Small intestine (tissue), 7 donors: ENCODE results near the gene ARHGEF16. TPM values are rescaled to one million over a fixed set of nuclear protein-coding genes. Genes with fewer than 3 reads are reported as not detected.
A peak's percentile ranks its signal among the peaks of the same experiment; 100 is the strongest.

Source experiments
- DNase-seq, 2 donors: peaks; one replicate each; pipeline versions ENCODE4 v3.0.0 to v3.0.0-alpha.2; 2013
- FAIRE-seq: peaks from 2 replicates; lab custom pipeline; 2012; peaks lifted over from hg19 to GRCh38; lab: Jason Lieb, UNC
- H3K27ac ChIP-seq, 3 donors: one replicate each; pipeline ENCODE4 v1.5.1; 2013; ENCODE audit warnings: low read length in 2 of 3, mild to moderate bottlenecking in 2 of 3, control low read depth in 1 of 3, inconsistent platforms in 1 of 3, low read depth in 1 of 3, moderate library complexity in 1 of 3
- H3K27me3 ChIP-seq, 3 donors: one replicate each; pipeline ENCODE4 v1.6.1; 2013; ENCODE audit warnings: low read length in 3 of 3, inconsistent platforms in 1 of 3; ENCODE audit not compliant: control insufficient read depth in 3 of 3, insufficient read depth in 3 of 3
- H3K36me3 ChIP-seq, 3 donors: one replicate each; pipeline ENCODE4 v1.6.1; 2013; ENCODE audit warnings: low read length in 3 of 3, inconsistent platforms in 1 of 3, low read depth in 1 of 3, mild to moderate bottlenecking in 1 of 3, moderate library complexity in 1 of 3; ENCODE audit not compliant: control insufficient read depth in 3 of 3, insufficient read depth in 2 of 3
- H3K4me1 ChIP-seq, 3 donors: one replicate each; pipeline ENCODE4 v1.6.1; 2013; ENCODE audit warnings: low read length in 2 of 3, inconsistent platforms in 1 of 3, low read depth in 1 of 3, mild to moderate bottlenecking in 1 of 3, moderate library complexity in 1 of 3; ENCODE audit not compliant: control insufficient read depth in 3 of 3, insufficient read depth in 2 of 3
- H3K4me3 ChIP-seq, 3 donors: one replicate each; pipeline ENCODE4 v1.5.1; 2013; ENCODE audit warnings: low read length in 3 of 3, control low read depth in 1 of 3, inconsistent platforms in 1 of 3, low read depth in 1 of 3, mild to moderate bottlenecking in 1 of 3, moderate library complexity in 1 of 3
- H3K9me3 ChIP-seq, 2 donors: one replicate each; pipeline ENCODE4 v1.6.1; 2013; ENCODE audit warnings: low read depth in 1 of 2, low read length in 1 of 2; ENCODE audit not compliant: control insufficient read depth in 2 of 2, insufficient read depth in 1 of 2
- WGBS, 3 donors: extraction: QIAGEN DNeasy Blood & Tissue Kit; methylation state at CpG; one replicate each; pipeline ENCODE4 v1.1.7; 2013; 5-methylcytosine and 5-hydroxymethylcytosine counted together
- polyA plus RNA-seq, 4 donors: library from polyadenylated mRNA; stranded (reverse) in 3 of 4; unstranded in 1 of 4; fragments of 200-250 nt in 3 of 4; fragments of 120-200 nt in 1 of 4; gene quantifications; one replicate each; pipeline versions ENCODE4 v1.2.1 to v1.2.3, GENCODE V29; 2013
- donor health status: healthy with polysubstance abuse.
- donor health status: control.
- donor health status: control.
- donor health status: Bipolar disorder and iron deficiency.
- donor health status: healthy.

The ARHGEF16 gene
- polyA plus RNA-seq, 4 donors, result 31.0 to 121 (median 83.7) TPM

DNA sequence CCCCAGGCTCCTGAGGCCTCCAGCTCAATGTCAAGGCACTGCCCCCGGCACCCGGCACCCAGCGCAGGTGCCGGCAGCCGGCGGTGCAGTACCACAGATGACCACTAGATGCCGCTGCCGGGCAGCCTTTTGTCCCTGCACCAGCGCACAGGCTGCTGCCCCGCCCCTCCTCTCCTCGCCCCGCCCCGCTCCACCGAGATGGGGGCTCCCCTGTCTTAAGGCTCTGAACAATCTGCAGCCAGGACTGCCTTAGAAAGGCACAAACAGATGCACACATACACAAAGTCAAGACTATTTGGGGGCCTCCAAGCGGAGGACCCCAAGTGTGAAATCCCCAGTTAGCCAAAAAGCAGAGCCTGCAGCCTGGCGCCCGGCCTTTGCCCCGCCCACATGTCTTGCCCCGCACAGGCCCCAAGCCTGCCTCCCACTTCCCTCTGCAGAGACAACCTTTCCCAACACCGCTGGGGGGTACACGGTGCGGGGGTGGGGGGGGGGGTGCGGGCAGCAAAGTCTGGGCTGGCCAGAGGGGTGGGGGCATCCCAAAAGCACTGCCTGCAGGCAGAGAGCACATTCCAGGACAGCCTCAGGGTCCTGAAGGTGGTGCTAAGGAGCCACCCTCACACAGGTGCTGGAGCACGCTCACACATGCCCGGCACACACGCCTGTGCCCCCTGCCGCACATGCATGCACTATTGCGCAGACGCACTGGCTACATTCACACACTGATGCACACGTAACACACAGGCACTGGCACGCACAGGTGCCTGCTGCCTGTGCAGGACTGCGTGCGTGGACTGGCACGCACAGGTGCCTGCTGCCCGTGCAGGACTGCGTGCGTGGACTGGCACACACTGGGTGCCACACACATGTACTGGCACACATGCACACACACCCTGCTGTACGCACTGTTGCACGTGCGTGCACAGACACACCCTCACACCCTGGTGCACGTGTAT, 37.1 kb downstream of the ARHGEF16 start:
- H3K4me1 ChIP-seq, result peaks cover 0 to 7% (median 0%) of the 10 kb centered on the region in 3 donors
- FAIRE-seq (no peak), DNase-seq (peak; percentile 62 to 78)
- 29 to 37% (median 32%) methylated on average over 39 to 41 of the region's 41 CpGs for WGBS, 3 donors
- H3K9me3 ChIP-seq, result peaks cover 0 to 11% of the 10 kb centered on the region in 2 donors
- peaks cover 0 to 2% (median 0%) of the 10 kb centered on the region in 3 donors for H3K36me3 ChIP-seq
- H3K27ac ChIP-seq, result no peak overlapping the region
- no peak overlapping the region for H3K4me3 ChIP-seq
- H3K27me3 ChIP-seq, result no peaks in the 10 kb centered on the region

DNA sequence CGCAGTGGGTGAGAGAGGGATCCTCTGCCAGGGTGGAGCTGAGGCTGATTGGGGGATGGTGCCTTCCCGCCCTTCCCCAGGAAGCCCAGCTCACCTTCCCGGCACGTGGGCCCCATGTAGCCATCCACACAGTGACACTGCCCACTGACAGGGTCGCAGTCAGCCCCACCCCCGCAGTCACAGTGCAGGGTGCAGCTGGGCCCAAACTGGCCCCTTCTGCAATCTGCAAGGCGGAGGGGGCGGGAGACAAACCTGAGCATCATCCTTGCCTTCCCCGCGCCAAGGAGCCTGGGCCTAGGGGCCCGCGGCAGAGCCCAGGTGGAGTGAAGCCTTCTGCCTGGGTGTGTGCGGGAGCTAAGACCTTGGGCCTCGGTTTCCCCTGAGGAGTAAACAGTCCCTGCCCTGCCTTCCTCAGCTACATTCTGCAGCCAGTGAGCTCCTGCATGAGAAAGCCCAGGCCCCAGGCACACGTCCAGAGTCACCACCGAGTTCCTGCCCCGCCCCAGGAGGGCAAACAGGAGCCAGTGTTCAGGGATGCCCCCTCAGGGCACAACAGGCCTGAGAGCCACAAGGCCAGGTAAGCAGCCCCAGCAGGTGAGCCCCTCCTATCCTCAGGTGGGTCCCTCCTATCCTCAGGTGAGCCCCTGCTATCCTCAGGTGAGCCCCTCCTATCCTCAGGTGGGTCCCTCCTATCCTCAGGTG, 38.2 kb downstream of the ARHGEF16 start:
- H3K36me3 ChIP-seq, result peaks cover 0 to 2% (median 0%) of the 10 kb centered on the region in 3 donors
- no peak overlapping the region for H3K27ac ChIP-seq
- H3K4me3 ChIP-seq, result no peak overlapping the region
- 70 to 83% (median 81%) methylated on average over 15 to 17 of the region's 17 CpGs for WGBS, 3 donors
- DNase-seq, result no peak
- no peaks in the 10 kb centered on the region for H3K27me3 ChIP-seq
- peaks cover 0 to 7% (median 0%) of the 10 kb centered on the region in 3 donors for H3K4me1 ChIP-seq
- peaks cover 0 to 11% of the 10 kb centered on the region in 2 donors for H3K9me3 ChIP-seq
- no peak for FAIRE-seq

DNA sequence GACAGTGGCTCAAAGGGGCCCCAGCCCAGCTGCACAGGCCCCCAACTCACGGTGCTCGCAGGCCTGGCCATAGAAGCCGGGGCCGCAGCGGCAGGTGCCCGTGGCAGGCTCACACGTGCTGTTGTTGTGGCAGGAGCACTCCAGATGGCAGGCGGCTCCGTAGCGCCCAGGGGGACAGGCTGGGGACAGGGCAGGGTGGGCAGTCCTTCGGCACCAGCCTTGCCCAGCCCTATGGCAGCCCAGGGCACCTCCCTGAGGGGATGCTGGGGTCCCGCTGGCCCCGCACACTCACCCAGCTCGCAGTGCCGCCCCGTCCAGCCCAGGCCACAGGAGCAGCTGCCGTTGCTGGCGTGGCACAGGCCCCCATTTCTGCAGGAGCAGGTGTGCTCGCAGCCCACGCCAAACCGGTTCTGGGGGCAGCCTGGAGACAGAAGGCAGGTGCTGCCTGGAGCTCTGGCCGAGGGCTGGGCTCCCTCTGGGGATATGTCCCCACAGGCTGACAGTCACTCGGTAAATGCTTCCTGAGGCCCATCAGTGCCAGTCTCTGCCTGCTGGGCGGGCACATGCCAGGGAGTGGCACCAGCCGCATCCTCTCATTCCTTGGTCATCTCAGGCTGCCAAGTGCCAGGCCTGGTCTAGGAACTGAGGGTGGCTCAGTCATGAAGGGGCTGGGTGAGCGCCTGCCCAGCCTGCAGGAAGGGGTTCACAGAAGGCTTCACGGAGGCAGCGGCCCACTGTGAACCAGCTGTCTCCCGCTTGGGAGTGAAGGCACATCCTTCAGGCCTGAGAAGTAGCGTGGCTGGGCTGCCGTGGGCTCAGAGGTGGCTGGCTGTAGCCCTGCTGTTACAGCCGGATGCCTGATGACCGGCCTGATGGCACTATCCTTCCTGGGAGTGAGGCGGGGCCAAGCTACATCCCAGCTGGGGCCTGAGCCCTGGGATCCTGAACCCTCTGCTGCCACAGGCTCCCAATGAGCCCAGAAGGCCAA, 40.1 kb downstream of the ARHGEF16 start:
- no peak for FAIRE-seq
- 64 to 84% (median 71%) methylated on average over 30 to 34 of the region's 34 CpGs for WGBS, 3 donors
- Histone ChIP-seq H3K36me3 (peaks cover 0 to 1% (median 0%) of the 10 kb centered on the region in 3 donors), H3K27ac (no peak overlapping the region), H3K27me3 (no peaks in the 10 kb centered on the region), H3K4me1 (peaks cover 0 to 7% (median 0%) of the 10 kb centered on the region in 3 donors), H3K9me3 (no peaks in the 10 kb centered on the region), H3K4me3 (no peak overlapping the region)
- no peak for DNase-seq

DNA sequence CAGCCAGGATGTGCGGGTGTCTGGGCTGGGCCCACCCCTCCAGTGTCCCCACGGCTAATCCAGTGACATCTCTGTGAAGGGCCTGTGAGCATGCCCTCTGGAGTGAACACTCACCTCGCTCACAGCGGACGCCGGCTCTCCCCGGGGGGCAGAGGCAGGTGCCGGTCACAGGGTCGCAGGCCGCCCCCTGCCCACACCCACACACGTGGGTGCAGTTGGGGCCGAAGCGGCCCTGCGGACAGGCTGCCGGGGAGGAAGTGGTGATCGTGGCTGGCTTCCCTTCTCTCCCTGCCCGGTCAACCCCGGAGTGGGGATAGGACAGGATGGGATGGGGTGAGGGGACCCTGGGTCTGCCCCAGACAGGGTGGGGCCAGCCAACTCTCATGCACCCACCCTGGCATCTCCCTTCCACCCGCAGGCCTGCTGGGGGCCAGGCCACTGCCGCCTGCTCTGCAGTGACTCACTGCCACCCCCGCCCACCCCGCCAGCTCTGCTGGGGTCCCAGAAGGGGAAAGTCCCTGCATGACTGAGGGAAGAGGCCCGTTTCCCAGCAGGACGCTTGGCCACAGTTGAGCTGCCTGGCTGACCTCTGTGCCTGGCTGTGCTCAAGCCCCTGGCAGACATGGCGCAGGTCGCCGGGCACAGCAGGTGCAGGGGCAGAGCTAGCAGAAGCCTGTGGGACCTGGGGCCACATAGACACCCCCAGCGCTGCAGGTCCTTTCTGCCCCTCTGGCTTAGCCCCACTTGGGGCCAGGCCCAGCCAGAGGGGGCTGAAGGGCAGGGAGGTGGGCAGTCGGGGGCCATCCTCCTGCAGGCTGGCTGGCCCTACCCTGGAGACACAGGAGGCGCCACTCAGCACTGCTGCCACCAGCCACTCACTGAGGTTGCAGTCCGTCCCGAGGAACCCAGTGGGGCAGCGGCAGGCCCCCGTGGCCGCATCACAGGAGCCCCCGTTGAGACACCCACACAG, 41.6 kb downstream of the ARHGEF16 start:
- 81 to 84% (median 83%) methylated on average over 27 to 36 of the region's 36 CpGs for WGBS, 3 donors
- no peaks in the 10 kb centered on the region for H3K9me3 ChIP-seq
- H3K27me3 ChIP-seq, result no peaks in the 10 kb centered on the region
- H3K27ac ChIP-seq, result no peak overlapping the region
- DNase-seq, result no peak
- peaks cover 0 to 1% (median 0%) of the 10 kb centered on the region in 3 donors for H3K4me1 ChIP-seq
- no peak for FAIRE-seq
- no peaks in the 10 kb centered on the region for H3K36me3 ChIP-seq
- no peak overlapping the region for H3K4me3 ChIP-seq

DNA sequence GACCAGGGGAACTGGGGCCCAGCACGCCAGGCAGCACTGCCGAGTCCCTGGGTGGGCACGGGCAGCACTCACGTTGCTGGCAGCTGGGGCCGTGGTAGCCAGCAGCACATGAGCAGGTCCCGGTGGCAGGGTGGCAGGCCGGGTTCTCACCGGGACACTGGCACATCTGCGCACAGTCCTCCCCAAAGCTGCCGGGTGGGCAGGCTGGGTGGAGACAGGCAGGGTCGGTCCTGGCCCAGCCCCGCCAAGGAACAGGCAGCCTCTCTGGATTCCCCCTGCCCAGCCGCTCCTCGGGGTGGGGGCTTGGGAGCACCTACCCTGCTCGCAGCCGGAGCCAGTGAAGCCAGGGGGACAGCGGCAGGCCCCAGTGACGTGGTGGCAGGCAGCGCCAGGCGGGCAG, 42.5 kb downstream of the ARHGEF16 start:
- H3K4me3 ChIP-seq, result no peak overlapping the region
- 82 to 92% (median 87%) methylated on average over 20 of the region's 20 CpGs for WGBS, 3 donors
- no peaks in the 10 kb centered on the region for H3K36me3 ChIP-seq
- DNase-seq (no peak), FAIRE-seq (no peak)
- no peak overlapping the region for H3K27ac ChIP-seq
- H3K27me3 ChIP-seq, result no peaks in the 10 kb centered on the region
- H3K9me3 ChIP-seq, result no peaks in the 10 kb centered on the region
- no peaks in the 10 kb centered on the region for H3K4me1 ChIP-seq

DNA sequence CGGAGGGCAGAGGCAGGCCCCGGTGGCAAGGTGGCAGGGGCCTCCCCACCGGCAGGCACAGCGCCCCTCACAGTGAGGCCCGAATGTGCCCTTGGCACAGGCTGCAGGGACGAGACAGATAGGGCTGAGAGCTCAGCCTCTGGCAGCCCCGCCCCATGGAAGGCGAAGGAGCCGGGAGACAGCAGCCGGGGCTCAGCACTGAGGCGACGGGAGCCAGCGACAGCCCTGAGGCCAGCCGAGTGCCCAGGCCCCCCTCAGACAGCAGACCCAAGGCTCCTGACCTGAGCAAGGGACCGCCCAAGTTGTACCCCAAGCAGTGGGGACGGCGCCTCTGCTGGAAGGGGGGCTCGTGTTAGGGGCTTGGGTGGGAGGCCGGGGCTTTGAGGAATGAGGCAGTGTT, 43.1 kb downstream of the ARHGEF16 start:
- Histone ChIP-seq H3K27ac (no peak overlapping the region), H3K27me3 (no peaks in the 10 kb centered on the region), H3K36me3 (no peaks in the 10 kb centered on the region), H3K9me3 (no peaks in the 10 kb centered on the region), H3K4me3 (no peak overlapping the region), H3K4me1 (no peaks in the 10 kb centered on the region)
- WGBS, 3 donors, result 59 to 82% (median 60%) methylated on average over 16 to 19 of the region's 19 CpGs
- no peak for DNase-seq
- FAIRE-seq, result no peak

DNA sequence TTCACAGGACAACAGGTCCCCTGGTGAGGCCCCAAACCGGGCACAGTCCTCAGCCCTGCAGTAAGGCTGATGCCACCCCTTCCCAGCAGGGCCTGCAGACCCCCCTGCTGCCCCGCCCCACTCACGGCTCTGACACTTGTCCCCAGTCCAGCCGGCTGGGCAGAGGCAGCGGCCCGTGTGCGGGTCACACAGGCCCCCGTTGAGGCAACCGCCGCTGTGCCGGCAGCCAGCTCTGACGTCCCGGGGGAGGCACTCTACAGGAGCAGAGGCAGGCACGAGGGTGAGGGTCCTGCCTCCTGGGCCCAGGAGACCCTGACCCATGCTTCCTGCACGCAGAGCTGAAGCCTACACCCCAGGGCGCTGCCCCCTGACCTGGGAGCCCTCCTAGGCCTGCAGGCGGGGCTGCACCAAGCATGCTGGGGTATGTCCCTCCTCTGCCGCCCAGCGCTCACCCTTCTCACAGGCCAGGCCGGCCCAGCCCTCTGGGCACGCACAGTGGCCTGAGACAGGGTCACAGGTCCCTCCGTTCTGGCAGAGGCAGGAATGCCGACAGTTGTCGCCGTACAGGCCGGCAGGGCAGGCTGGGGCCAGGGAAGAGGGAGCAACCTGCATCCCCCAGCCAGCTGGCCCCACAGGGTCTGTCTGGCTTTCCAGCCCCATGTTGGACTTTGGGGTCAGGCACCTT, 43.9 kb downstream of the ARHGEF16 start:
- Histone ChIP-seq H3K4me3 (no peak overlapping the region), H3K4me1 (no peaks in the 10 kb centered on the region), H3K9me3 (no peaks in the 10 kb centered on the region), H3K36me3 (no peaks in the 10 kb centered on the region), H3K27me3 (no peaks in the 10 kb centered on the region), H3K27ac (no peak overlapping the region)
- DNase-seq (no peak), FAIRE-seq (no peak)
- WGBS, 3 donors, result 81 to 87% (median 81%) methylated on average over 21 to 26 of the region's 26 CpGs
